ENCODE measurements around the gene NXN.
"Not testable (repeated sequence)": the region's sequence is repeated elsewhere in the genome, so short reads cannot be mapped to it uniquely, and the experiment has no call there.

The NXN gene

GRCh38 chr17:752002-752619 lies 227.5 kb downstream of the NXN start, which contains the start of gene GEMIN4:
Gene GEMIN4 (minus strand): TSS chr17:752264. CDS start chr17:752142, 122 bp downstream.
- DNase-seq, result no peak

DNA sequence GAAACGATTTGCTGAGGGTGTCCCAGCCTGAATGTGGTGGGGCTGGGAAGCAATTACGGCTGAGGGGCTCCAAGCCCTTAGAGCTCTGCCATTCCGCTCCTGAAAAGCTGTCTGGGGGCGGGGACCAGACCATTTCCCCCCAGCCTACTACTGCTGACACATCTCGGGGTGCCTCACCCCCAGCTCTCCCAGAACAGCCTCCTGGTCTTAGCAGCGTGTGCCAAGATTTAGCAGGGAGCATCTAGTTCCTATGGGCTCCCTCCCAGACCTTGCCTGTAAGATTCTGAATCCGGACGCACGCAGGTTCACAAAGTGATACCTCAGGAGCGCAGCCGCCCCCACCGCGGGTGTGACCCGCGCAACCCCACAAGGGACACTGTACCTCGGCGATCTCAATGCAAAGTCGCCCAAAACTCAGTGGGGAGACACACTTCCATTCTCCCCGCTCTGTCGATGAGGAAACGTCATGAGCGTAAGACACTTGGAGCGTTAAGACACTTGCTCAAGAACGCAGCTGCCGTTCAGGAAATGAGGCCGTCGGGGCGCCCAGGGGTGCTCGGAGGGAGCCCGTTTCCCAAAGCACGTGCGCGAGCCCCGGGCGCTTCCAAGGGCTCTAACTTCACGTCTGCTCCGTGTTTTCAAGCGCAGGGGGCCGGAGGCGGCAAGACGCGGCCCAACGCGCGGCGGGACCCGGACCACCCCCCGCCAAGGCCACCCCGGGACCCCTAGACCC lies 228.1 kb downstream of the NXN start:
- DNase-seq, result no peak

DNA sequence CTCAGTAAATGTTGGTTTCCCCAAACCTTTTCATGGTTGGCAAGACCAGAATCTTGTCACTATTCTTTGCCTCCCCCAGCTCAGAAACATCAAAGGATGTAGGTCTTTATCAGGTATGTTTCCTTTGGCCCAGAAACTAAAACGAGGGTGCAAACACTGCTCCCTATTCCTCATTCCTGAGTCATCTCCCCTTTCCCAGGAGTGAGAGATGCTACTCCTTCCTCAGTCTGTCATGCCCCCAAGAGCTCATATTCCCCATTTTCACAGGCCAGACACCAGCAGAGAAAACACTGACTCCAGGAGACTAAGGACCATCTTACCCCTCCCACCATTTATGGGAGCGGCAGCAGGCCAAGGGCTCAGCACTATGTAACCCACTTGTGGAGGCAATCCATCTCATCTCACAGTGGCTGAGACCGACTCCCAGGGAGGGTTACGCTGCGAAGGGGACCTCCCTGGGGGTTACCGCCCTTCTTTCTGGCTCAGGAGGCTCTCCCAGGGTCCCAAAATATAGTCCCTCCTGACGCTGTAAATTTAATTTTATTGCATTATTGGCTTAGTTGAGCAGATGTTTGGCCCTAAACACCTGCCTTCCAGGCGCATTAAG lies 229.0 kb downstream of the NXN start:
- DNase-seq, result no peak

DNA sequence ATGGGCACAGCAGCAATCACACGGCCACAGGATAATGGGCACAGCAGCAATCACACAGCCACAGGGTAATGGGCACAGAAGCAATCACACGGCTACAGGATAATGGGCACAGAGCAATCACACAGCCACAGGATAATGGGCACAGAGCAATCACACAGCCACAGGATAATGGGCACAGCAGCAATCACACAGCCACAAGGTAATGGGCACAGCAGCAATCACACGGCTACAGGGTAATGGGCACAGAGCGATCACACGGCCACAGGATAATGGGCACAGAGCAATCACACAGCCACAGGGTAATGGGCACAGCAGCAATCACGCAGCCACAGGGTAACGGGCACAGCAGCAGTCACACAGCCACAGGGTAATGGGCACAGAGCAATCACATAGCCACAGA lies 230.2 kb downstream of the NXN start:
- not testable (repeated sequence) for DNase-seq
